ENCODE measurements around the gene NUP155.
A peak's percentile ranks its signal among the peaks of the same experiment; 100 is the strongest.

NUP155 gene

DNA sequence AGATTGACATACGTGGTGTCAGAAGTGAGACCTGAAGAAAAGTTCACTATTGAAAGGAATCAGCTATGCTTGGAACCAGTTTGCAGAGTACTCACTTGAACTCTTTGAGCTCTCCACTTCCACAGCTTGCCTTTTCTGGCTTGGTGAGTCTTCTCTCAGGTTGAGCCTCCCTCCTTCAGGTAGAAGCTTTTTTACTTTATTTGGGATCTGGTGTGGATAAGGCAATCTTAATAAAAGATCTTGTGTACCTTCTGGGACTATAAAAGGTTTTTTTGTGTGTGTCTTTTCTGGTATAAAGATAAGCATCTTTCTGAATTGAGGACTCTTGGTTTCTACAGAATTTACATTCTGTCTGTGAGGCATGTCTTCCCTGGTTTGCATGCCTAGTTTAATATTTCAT, 116.3 kb downstream of the NUP155 start:
- in situ Hi-C loops (cut with HindIII; ENCODE audit: low pct_ligation_motif_present, low sequenced_read_pairs) = no loop called here
- TF ChIP-seq, protein P1, sequence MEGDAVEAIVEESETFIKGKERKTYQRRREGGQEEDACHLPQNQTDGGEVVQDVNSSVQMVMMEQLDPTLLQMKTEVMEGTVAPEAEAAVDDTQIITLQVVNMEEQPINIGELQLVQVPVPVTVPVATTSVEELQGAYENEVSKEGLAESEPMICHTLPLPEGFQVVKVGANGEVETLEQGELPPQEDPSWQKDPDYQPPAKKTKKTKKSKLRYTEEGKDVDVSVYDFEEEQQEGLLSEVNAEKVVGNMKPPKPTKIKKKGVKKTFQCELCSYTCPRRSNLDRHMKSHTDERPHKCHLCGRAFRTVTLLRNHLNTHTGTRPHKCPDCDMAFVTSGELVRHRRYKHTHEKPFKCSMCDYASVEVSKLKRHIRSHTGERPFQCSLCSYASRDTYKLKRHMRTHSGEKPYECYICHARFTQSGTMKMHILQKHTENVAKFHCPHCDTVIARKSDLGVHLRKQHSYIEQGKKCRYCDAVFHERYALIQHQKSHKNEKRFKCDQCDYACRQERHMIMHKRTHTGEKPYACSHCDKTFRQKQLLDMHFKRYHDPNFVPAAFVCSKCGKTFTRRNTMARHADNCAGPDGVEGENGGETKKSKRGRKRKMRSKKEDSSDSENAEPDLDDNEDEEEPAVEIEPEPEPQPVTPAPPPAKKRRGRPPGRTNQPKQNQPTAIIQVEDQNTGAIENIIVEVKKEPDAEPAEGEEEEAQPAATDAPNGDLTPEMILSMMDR (IDR thresholded peaks at IDR 0.05; ENCODE audit: low read depth, low read length, missing control alignments) = no peak
- Histone ChIP-seq H3K27me3 (replicated peaks) (no peaks in the 10 kb centered on the region), H3K4me3 (ENCODE audit: low read depth, low read length) (no peak overlapping the region), H3K27ac (no peak overlapping the region), H3K36me3 (replicated peaks) (no peaks in the 10 kb centered on the region)
- DNase-seq = no peak

DNA sequence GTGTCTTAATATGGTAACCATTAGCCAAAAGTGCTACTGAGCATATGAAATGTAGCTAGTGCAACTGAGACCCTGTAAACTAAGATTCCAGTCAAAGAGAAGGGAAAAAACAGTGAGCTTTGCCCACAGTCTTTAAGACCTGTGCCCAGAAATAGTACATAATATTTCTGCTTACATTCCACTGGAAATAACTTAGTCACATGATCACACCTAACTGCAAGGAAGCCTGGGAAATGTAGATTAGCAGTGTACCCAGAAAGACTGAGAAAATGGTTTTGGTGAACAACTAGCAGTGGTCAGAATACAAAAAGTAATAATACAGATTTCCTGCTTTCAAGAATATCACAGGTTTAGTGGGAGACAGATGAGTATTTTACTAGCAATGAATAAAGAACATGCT, 119.2 kb downstream of the NUP155 start:
- Histone ChIP-seq H3K4me3 (ENCODE audit: low read depth, low read length) (no peak overlapping the region), H3K27ac (no peak overlapping the region), H3K27me3 (replicated peaks) (no peaks in the 10 kb centered on the region), H3K36me3 (replicated peaks) (no peaks in the 10 kb centered on the region)
- TF ChIP-seq, protein P1 (IDR thresholded peaks at IDR 0.05; ENCODE audit: low read depth, low read length, missing control alignments) = no peak
- DNase-seq = no peak
- in situ Hi-C loops (cut with HindIII; ENCODE audit: low pct_ligation_motif_present, low sequenced_read_pairs) = no loop called here

DNA sequence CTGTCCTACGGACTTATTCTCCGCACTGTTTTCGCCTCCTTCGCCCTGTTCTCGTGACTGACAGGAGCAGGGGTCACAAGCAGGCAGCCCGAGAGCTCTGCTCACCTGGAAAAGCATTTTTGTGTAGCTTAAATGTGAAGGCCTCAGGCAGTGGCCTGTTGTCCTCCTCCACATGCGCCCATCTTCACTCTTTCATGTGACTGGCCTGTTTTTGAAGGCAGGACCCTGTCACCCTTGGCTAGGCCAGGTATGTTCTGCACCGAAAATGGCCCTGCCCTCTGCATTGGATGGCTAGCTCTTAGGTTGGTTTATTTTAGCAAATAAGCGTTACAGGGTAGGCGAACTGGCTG, 121.1 kb downstream of the NUP155 start:
- Histone ChIP-seq H3K36me3 (replicated peaks) (no peaks in the 10 kb centered on the region), H3K27me3 (replicated peaks) (no peaks in the 10 kb centered on the region), H3K27ac (no peak overlapping the region), H3K4me3 (ENCODE audit: low read depth, low read length) (peak overlapping the region; percentile 88)
- DNase-seq = no peak
- in situ Hi-C loops (cut with HindIII; ENCODE audit: low pct_ligation_motif_present, low sequenced_read_pairs) = no loop called here
- TF ChIP-seq, protein P1 (IDR thresholded peaks at IDR 0.05; ENCODE audit: low read depth, low read length, missing control alignments) = no peak

DNA sequence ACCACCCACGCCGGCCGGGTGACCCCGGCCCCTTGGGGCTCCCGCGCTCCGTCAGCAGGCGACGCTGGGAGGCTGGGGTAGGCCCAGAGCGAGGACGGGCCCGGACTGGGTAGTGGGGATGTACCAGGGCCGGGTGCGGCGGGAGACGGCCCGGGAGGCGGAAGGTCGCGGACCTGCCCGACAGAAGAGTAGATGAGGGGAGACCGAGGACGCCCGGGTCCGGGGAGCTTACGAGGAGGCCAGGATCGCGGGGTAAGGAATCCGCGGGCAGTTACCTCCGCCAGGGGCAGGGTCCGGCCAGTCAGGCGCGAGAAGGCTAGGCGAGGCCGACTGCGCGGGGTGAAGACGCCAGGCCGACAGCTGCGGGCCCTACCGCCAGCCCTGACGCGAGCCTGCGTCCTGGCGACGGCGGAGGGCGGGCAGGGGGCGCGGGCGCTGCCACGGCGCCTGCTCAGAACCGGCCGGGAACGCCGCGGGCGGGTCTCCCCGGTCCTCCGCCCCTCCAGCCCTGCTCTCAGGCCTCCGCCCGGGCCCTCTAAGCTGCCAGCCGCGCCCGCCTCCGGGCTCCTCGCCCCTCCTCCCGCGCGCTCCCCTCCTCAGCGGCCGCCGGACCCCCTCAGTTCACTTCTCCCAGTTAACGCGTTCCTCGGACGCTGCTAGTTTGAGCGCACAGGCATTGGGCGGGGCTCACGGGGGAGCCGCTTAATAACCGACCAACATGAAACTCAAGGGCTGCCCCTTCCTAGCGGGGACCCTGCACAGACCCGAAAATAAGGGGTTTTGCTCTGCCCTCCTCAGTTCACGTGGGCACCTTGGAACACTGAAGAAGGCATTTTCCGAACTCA, 121.7 kb downstream of the NUP155 start, which contains the start of gene CPLANE1:
CPLANE1 (minus strand) TSS at position 407 of the 845 bp plus-strand sequence. CDS start 1,678 bp downstream, outside the sequence.
- Histone ChIP-seq H3K27me3 (replicated peaks) (no peaks in the 10 kb centered on the region), H3K27ac (peak within 1 kb of the TSS; percentile 84), H3K4me3 (ENCODE audit: low read depth, low read length) (peak within 1 kb of the TSS; percentile 88), H3K36me3 (replicated peaks) (no peaks in the 10 kb centered on the region)
- TF ChIP-seq, protein P1 (IDR thresholded peaks at IDR 0.05; ENCODE audit: low read depth, low read length, missing control alignments) = peak; percentile 17
- in situ Hi-C loops (cut with HindIII; ENCODE audit: low pct_ligation_motif_present, low sequenced_read_pairs) = no loop called here
- DNase-seq = peak; percentile 56

DNA sequence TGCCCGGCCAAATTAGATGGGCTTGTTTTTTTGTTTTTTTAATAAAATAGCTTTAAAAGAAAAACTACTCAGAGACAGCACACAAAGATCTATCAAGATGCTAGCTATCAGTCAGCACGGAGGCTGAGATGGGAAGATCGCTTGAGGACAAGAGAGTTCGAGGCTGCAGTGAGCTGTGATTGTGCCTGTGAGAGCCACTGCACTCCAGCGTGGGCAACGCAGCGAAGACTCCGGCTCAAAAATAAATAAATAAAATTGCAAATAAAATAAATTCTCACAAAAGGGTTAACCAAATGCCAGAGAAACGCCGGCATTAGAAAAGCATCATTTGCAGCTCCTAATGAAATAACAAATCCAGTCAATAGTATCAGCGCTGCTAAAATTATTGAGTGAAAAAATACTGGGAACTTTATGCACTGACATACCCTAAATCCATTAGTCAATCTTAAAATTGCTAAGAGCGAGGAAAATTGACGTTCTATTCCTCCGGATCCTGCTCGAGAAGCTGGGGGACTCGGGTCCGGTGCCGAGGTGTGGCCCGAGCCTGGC, 122.4 kb downstream of the NUP155 start:
- H3K36me3 ChIP-seq (replicated peaks) = no peaks in the 10 kb centered on the region
- in situ Hi-C loops (cut with HindIII; ENCODE audit: low pct_ligation_motif_present, low sequenced_read_pairs) = no loop called here
- no peaks in the 10 kb centered on the region for H3K27me3 ChIP-seq (replicated peaks)
- H3K4me3 ChIP-seq (ENCODE audit: low read depth, low read length) = peak overlapping the region; percentile 88
- TF ChIP-seq, protein P1 (IDR thresholded peaks at IDR 0.05; ENCODE audit: low read depth, low read length, missing control alignments) = no peak
- H3K27ac ChIP-seq = peak overlapping the region; percentile 84
- peak; percentile 9 for DNase-seq

Measured in brain microvascular endothelial cell (primary cell).